GM21423 (cell line): Measurements from ENCODE around the gene NCR3LG1.
"Not testable (repeated sequence)": the region's sequence is repeated elsewhere in the genome, so short reads cannot be mapped to it uniquely, and the experiment has no call there.

Source experiments
- ATAC-seq: cut with Tn5 transposase; IDR thresholded peaks from one replicate; pipeline ENCODE4 v1.9.1; 2021; ENCODE audit warnings: mild to moderate bottlenecking, moderate library complexity; ENCODE audit not compliant: unreplicated experiment

Gene NCR3LG1

GRCh38 chr11:17408641-17409040 is 57.0 kb downstream of the NCR3LG1 start:
- no peak for ATAC-seq

DNA sequence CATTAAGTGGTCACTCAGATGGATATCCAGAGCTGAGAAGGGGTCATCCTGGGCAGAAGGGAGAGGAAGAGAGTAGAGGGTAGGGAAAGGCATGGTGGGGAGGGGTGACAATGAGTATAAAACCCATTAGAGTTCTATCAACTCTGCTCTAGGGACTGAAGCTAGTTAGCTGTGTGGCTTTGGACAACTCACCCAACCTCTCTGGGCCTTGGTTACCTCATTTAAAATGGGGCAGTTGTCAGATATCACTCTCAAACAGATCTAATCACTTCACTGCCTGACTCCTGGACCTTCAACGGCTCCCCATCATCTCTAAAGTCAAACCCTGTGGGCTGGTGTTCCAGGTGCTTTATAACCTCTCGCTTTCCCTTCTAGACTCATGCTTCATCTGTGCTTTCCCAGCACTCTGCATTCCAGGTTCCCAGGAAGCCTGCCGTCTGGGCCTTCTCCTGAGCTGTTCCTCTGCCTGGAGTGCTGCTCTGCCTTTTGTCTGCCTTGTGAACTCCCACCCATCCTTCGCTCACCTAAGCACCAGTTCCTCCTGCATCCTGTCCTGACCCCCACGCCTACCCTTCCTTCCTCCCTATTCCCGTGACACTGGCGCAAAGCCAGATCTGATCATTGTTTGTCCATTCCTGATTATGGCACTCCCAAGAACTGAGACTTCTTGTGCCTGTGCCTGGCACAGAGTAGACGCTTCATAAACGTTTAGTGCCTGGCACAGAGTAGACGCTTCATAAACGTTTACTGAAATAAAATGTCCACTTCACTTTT is 59.2 kb downstream of the NCR3LG1 start:
- no peak for ATAC-seq

- no peak for ATAC-seq
These were observed 59.8 kb downstream of the NCR3LG1 start for GRCh38 chr11:17411418-17411817.

GRCh38 chr11:17412488-17413180 is 61.0 kb downstream of the NCR3LG1 start:
- ATAC-seq = no peak

DNA sequence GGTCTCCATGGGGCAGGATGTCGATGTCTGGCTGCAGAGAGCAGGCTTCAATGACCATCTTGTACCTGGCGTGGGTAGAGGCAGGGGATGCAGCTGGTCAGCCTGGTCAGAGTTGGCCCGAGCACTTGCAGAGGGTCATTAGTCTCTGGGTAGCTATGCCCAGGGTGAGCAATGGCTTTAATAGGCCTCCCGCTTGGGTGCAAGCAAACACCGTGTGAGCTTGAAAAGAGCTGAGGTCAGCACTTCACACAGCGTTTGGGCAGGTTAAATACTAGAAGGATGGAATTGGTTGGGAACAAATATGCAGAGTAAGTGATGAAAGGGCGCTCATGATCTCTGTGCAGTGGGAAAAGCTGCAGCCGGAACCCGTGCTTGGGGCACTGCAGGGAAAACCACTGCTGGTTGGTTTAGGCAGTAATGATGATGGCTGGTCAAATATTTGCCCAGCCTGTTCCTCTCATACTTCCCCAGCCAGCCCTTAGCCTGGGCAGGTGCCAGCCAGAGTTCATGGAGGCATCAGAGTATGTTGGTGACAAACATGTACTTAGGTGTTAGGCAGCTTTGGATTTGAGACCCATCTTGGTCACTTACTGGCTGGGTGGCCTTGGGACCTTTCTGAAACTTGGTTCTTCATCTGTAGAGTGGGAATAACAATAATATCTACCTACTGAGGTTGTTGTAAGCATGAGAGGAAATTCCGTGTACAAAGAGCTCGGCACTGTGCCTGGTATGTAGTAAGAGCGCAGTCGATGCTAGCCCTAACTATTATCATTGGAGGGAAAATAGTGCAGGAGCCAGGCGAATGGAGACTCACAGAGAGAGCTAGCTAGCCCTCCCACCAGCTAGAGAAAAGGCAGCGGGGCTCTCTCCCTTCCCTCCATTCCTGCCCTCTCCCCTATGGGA is 62.1 kb downstream of the NCR3LG1 start:
- no peak for ATAC-seq

GRCh38 chr11:17414317-17414737 is 62.7 kb downstream of the NCR3LG1 start:
- no peak for ATAC-seq

DNA sequence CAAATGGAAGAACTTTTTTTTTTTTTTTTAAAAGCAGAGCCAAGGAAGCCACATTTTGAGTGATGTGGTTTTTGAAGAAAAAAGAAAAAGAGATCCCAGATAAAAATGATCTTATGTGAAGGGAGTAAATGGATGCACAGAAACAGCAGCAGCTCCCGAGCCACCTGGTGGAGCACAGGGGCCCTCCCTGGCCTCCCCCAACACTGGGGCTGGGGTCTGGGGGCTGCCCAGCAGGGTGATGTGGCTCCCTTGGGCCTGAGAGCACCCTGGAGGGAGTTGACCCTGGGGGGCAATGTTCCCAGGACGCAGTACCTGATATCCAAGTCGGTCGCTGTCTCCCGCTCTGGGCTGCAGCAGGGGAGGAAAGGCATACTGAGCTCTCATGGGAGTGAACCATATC is 63.4 kb downstream of the NCR3LG1 start:
- no peak for ATAC-seq

DNA sequence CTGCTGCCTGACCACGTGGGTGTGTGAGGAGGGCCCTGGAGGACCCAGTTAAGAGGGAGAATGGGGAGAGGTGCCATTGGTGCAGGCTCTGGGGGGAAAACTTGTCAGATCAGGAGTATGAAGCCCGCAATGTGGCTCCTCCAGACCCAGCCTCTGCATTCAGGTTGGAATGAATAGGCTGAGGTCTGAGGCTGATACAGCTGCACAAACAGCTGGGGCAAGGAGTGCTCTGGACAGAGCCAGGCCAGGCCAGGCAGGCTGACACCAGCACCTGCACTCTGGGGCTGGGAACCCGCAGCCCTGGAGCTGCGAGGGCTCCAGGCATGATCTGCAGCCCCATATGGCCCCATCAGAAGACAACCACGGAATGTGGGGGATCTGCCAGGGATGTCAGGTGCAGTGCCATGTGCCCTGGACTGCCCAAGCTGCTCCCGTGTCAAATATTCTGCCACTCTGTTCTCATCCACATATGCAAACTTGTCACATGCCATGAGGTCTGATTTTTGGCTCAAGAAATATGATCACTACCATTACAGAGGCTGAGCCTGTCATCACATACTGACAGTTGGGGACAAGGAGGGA is 64.0 kb downstream of the NCR3LG1 start:
- no peak for ATAC-seq

DNA sequence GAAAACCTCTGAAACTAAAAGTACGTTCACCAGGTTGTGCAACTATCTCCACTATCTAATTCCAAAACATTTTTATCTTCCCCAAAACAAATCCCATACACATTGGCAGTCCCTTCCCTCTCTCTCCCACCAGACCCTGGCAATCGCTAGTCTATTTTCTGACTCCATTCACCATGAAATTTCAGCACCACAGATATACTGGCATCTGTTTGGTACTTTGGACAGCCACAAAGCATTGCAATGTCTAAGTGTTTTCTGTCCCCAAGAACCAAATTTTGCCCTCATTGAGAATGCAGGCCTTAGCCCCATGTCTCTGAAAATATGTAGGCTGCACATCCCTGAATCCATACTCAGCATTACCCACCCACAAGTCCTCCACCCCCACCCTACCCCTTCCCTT is 64.9 kb downstream of the NCR3LG1 start:
- ATAC-seq = no peak

GRCh38 chr11:17418444-17419081 is 67.0 kb downstream of the NCR3LG1 start:
- no peak for ATAC-seq

- ATAC-seq = no peak
These were observed 70.2 kb downstream of the NCR3LG1 start for GRCh38 chr11:17421781-17422180.

GRCh38 chr11:17423533-17424310 is 72.1 kb downstream of the NCR3LG1 start:
- ATAC-seq = no peak

DNA sequence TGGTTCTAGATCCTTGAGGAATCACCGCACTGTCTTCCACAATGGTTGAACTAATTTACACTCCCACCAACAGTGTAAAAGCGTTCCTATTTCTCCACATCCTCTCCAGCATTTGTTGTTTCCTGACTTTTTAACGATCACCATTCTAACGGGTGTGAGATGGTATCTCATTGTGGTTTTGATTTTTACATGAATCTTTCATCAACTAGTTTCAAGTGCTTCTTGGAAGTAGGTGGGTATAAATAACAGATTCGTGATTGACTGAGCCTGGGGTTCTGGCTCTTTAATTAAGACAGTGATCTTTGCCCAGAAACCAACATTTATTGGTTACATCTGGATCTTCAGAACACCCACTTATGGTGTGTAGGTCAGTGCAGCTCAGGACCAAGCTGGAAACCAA is 74.6 kb downstream of the NCR3LG1 start:
- ATAC-seq = not testable (repeated sequence)
